GM23338 (cell line): Measurements from ENCODE around the gene ENOPH1. TPM values are rescaled to one million over a fixed set of nuclear protein-coding genes. Genes with fewer than 3 reads are reported as not detected.

Experiments
- ATAC-seq: fragments of 200-7000 bp; cut with Tn5 transposase; 3 replicates; pipeline ENCODE4 v1.9.1; 2020
- DNase-seq: peaks from one replicate; pipeline ENCODE4 v3.0.0-alpha.2; 2015; ENCODE audit warnings: low spot score
- H2AFZ ChIP-seq: fragments of 200-600 bp; sonication (generic); 2 replicates; pipeline ENCODE4 v1.8.0; 2016; ENCODE audit warnings: antibody characterized with exemption, mild to moderate bottlenecking, moderate library complexity
- H3F3A ChIP-seq: fragments of 200-600 bp; sonication (generic); replicated peaks from 2 replicates; pipeline ENCODE4 v1.8.0; 2017; ENCODE audit warnings: antibody characterized with exemption, mixed run types, low read depth
- H3K27ac ChIP-seq: fragments of 200-600 bp; sonication (generic); 2 replicates; pipeline ENCODE4 v1.6.1; 2016; ENCODE audit warnings: low read depth
- H3K27me3 ChIP-seq: fragments of 200-600 bp; sonication (generic); 2 replicates; pipeline ENCODE4 v1.8.0; 2016; ENCODE audit warnings: mild to moderate bottlenecking, mixed run types, moderate library complexity; ENCODE audit not compliant: insufficient read depth
- H3K36me3 ChIP-seq: fragments of 200-600 bp; sonication (generic); 2 replicates; pipeline ENCODE4 v1.8.0; 2016; ENCODE audit warnings: mild to moderate bottlenecking; ENCODE audit not compliant: insufficient read depth
- H3K4me1 ChIP-seq: fragments of 200-600 bp; sonication (generic); 2 replicates; pipeline ENCODE4 v1.8.0; 2016; ENCODE audit warnings: mild to moderate bottlenecking, moderate library complexity; ENCODE audit not compliant: insufficient read depth
- H3K4me2 ChIP-seq: fragments of 200-600 bp; sonication (generic); 2 replicates; pipeline ENCODE4 v1.7.1; 2017; ENCODE audit warnings: mixed run types
- H3K4me3 ChIP-seq: fragments of 200-600 bp; sonication (generic); 2 replicates; pipeline ENCODE4 v1.6.1; 2016; ENCODE audit warnings: mixed run types
- H3K79me2 ChIP-seq: fragments of 200-600 bp; sonication (generic); replicated peaks from 2 replicates; pipeline ENCODE4 v1.8.0; 2017; ENCODE audit warnings: mild to moderate bottlenecking; ENCODE audit not compliant: insufficient read depth
- H3K9me2 ChIP-seq: fragments of 200-600 bp; sonication (generic); 2 replicates; pipeline ENCODE4 v1.8.0; 2017; ENCODE audit not compliant: insufficient read depth
- H4K20me1 ChIP-seq: fragments of 200-600 bp; sonication (generic); replicated peaks from 2 replicates; pipeline ENCODE4 v1.8.0; 2017; ENCODE audit warnings: mild to moderate bottlenecking; ENCODE audit not compliant: insufficient read depth
- H3K27ac Mint-ChIP-seq: 2 replicates; pipeline ENCODE4 v1.8.0; 2020; ENCODE audit warnings: inconsistent platforms, mild to moderate bottlenecking, moderate library complexity, mixed read lengths
- H3K27me3 Mint-ChIP-seq: 3 replicates; pipeline ENCODE4 v1.8.0; 2022; ENCODE audit warnings: low read depth, mild to moderate bottlenecking, moderate library complexity, mixed read lengths, inconsistent platforms; ENCODE audit not compliant: insufficient read depth, poor library complexity
- H3K36me3 Mint-ChIP-seq: 3 replicates; pipeline ENCODE4 v1.8.0; 2021; ENCODE audit warnings: low read depth, mild to moderate bottlenecking, inconsistent platforms, moderate library complexity, mixed read lengths
- H3K4me1 Mint-ChIP-seq: 3 replicates; pipeline ENCODE4 v1.8.0; 2020; ENCODE audit warnings: mild to moderate bottlenecking, inconsistent platforms, mixed read lengths
- H3K4me3 Mint-ChIP-seq: 3 replicates; pipeline ENCODE4 v1.8.0; 2021; ENCODE audit warnings: moderate library complexity, mild to moderate bottlenecking, inconsistent platforms, mixed read lengths
- H3K9me3 Mint-ChIP-seq: 3 replicates; pipeline ENCODE4 v1.8.0; 2020; ENCODE audit warnings: moderate library complexity, mild to moderate bottlenecking, inconsistent platforms, mixed read lengths
- CREB1 ChIP-seq: fragments of 250-450 bp; sonication (Bioruptor Pico); IDR thresholded peaks from 2 replicates; pipeline ENCODE4 v1.5.0; 2020; ENCODE audit warnings: low read depth, mild to moderate bottlenecking, moderate library complexity
- EZH2phosphoT487 ChIP-seq: fragments of 200-600 bp; sonication (generic); IDR thresholded peaks from one replicate; pipeline ENCODE4 v1.8.1; 2018; ENCODE audit warnings: antibody characterized with exemption; ENCODE audit not compliant: unreplicated experiment
- JUNB ChIP-seq: IDR thresholded peaks from one replicate; pipeline ENCODE4 v1.6.1; 2016; ENCODE audit warnings: antibody characterized with exemption; ENCODE audit not compliant: unreplicated experiment
- NANOG ChIP-seq: IDR thresholded peaks from 2 replicates; pipeline ENCODE4 v1.6.1; 2016; ENCODE audit warnings: antibody characterized with exemption, borderline replicate concordance
- POLR2AphosphoS5 ChIP-seq: IDR thresholded peaks from 2 replicates; pipeline ENCODE4 v1.6.1; 2016; ENCODE audit warnings: antibody characterized with exemption, low read depth
- STAT1 ChIP-seq: IDR thresholded peaks from one replicate; pipeline ENCODE4 v1.6.1; 2016; ENCODE audit warnings: antibody characterized with exemption; ENCODE audit not compliant: unreplicated experiment
- ZNF114 ChIP-seq: fragments of 250-450 bp; sonication (Bioruptor Pico); IDR thresholded peaks from 2 replicates; pipeline ENCODE4 v1.5.0; 2020; ENCODE audit warnings: mild to moderate bottlenecking, moderate library complexity
- ZNF331 ChIP-seq: fragments of 250-450 bp; sonication (Bioruptor Pico); IDR thresholded peaks from 2 replicates; pipeline ENCODE4 v1.5.0; 2020; ENCODE audit warnings: low read depth, mild to moderate bottlenecking, moderate library complexity
- polyA plus RNA-seq: library from polyadenylated mRNA; unstranded; fragments of >200 nt; fragmentation: Nextera tagmentation; extraction: Ambion mirVana; gene quantifications from 2 replicates; pipeline ENCODE4 v1.2.1, GENCODE V29; 2016
- total RNA-seq: library from RNA; depleted of rRNA; stranded (reverse); fragments of >200 nt; shearing (Covaris generic); gene quantifications from 2 replicates; pipeline ENCODE4 v1.2.3, GENCODE V29; 2014
- TF ChIP-seq, protein P1 (sequence below), 2 experiments: fragments of 200-600 bp in 1 of 2; sonication (generic) in 1 of 2; conservative IDR thresholded peaks; 2 replicates each; pipeline versions ENCODE4 v1.5.1 to v1.6.1; 2016 to 2017; ENCODE audit warnings: antibody characterized with exemption in 2 of 2, low read depth in 2 of 2, mild to moderate bottlenecking in 2 of 2, moderate library complexity in 1 of 2
- TF ChIP-seq, protein P2 (sequence below): IDR thresholded peaks from 2 replicates; pipeline ENCODE4 v1.6.1; 2016; ENCODE audit warnings: antibody characterized with exemption

ENOPH1 gene
- total and polyA plus RNA-seq, 2 experiments from 2014 or later = 105 to 146 TPM

DNA sequence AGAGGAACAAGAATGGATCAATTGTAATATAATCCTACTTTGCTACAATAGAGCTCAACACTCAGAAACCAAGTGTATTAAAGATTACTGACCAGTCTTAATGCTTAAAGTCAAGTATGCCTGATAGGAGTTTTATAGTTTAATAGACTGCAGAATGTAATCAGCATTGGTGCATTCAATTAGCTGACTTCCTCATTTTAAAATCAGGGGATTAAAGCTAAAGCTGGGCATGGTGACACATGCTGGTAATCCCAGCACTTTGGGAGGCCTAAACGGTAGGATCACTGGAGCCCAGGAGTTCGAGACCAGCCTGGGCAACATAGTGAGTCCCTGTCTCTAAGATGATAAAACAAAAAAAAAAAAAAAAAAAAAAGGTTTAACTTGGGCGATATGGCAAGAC lies 10.9 kb upstream of the ENOPH1 start:
- no peak for ATAC-seq

DNA sequence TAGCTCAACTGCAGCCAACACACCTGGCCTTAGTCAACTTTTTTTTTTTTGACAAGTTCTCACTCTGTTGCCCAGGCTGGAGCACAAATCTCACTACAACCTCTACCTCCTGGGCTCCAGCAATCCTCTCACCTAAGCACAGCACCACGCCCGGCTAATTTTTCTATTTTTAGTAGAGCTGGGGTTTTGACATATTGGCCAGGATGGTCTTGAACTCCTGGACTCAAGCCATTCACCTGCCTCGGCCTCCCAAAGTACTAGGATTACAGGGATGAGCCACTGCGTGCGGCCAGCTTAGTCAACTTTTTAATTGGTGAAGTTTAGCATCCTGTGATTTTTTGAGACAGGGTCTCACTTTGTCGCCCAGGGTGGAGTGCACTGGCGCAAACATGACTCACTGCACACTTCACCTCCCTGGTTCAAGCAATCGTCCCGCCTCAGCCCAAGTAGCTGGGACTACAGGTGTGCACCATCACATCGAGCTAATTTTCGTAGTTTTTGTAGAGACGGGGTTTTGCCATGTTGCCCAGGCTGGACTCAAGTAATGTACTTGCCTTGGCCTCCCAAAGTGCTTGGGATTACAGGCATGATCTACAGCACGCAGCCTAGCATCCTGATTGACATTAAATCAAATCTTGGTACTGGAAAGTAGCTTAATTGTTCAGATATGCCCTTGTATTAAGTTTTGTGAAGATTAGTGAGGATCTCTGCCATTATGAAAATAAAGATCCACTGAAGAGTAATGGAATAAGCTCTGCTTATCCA lies 8.4 kb upstream of the ENOPH1 start:
- peaks cover 9% of the 10 kb centered on the region for H3K4me1 Mint-ChIP-seq
- H3K27me3 Mint-ChIP-seq = peaks cover 11% of the 10 kb centered on the region
- no peak overlapping the region for H3K4me3 Mint-ChIP-seq

More for the DNA sequence above, 10.9 kb upstream of the ENOPH1 start:
- H3K36me3 ChIP-seq = peaks cover 8% of the 10 kb centered on the region; the same call in 1 of the 2 replicates
- DNase-seq = no peak
- H3K27ac ChIP-seq = no peak overlapping the region
- H3K79me2 ChIP-seq = no peaks in the 10 kb centered on the region
- Mint-ChIP-seq H3K36me3 (peaks cover 20% of the 10 kb centered on the region), H3K9me3 (peaks cover 6% of the 10 kb centered on the region; the same call in 2 of the 3 replicates), H3K4me1 (peaks cover 5% of the 10 kb centered on the region), H3K4me3 (no peak overlapping the region), H3K27ac (no peak overlapping the region), H3K27me3 (peaks cover 6% of the 10 kb centered on the region)
- no peak overlapping the region for H2AFZ ChIP-seq
- TF ChIP-seq, protein P1, sequence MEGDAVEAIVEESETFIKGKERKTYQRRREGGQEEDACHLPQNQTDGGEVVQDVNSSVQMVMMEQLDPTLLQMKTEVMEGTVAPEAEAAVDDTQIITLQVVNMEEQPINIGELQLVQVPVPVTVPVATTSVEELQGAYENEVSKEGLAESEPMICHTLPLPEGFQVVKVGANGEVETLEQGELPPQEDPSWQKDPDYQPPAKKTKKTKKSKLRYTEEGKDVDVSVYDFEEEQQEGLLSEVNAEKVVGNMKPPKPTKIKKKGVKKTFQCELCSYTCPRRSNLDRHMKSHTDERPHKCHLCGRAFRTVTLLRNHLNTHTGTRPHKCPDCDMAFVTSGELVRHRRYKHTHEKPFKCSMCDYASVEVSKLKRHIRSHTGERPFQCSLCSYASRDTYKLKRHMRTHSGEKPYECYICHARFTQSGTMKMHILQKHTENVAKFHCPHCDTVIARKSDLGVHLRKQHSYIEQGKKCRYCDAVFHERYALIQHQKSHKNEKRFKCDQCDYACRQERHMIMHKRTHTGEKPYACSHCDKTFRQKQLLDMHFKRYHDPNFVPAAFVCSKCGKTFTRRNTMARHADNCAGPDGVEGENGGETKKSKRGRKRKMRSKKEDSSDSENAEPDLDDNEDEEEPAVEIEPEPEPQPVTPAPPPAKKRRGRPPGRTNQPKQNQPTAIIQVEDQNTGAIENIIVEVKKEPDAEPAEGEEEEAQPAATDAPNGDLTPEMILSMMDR (conservative IDR thresholded peaks at IDR 0.05; ENCODE audit: low read depth in 2 of 2) = no peak
- no peak for TF ChIP-seq POLR2AphosphoS5
- H3K4me3 ChIP-seq = no peak overlapping the region
- H3K4me1 ChIP-seq = no peaks in the 10 kb centered on the region
- no peaks in the 10 kb centered on the region for H3K27me3 ChIP-seq
- peaks cover 25% of the 10 kb centered on the region for H3F3A ChIP-seq
- H4K20me1 ChIP-seq = 0 out of 2 replicates have a peak, but pooled peaks cover under 1% of the 10 kb centered on the region
- no peaks in the 10 kb centered on the region; the same call in none of the 2 replicates for H3K9me2 ChIP-seq
- H3K4me2 ChIP-seq = no peak overlapping the region

DNA sequence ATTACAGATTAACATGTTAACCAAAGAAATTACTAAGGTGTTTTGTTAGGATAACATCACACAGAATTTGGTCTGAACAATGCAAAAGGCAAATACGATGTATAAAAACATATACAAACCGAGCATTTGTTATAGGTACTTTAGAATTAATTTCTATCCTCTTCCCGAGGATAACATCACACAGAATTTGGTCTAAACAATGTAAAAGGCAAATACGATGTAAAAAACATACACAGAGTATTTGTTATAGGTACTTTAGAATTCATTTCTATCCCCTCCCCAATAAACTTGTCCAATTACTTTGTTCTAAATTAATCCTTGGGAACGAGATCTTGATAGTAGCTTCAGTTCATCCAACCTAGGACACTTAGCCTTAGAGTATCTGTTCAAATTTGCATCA lies 7.8 kb upstream of the ENOPH1 start:
- Mint-ChIP-seq H3K27ac (no peak overlapping the region), H3K27me3 (peaks cover 13% of the 10 kb centered on the region), H3K36me3 (peaks cover 49% of the 10 kb centered on the region), H3K9me3 (no peaks in the 10 kb centered on the region), H3K4me1 (peaks cover 14% of the 10 kb centered on the region), H3K4me3 (no peak overlapping the region)
- Histone ChIP-seq H3K4me1 (peaks cover 12% of the 10 kb centered on the region), H3K27ac (0 out of 2 replicates have a peak overlapping the region, but pooled peaks have one; percentile 20), H3K4me2 (no peak overlapping the region), H3K9me2 (no peaks in the 10 kb centered on the region), H2AFZ (no peak overlapping the region), H3F3A (peaks cover 53% of the 10 kb centered on the region), H4K20me1 (peaks cover 32% of the 10 kb centered on the region), H3K36me3 (peaks cover 40% of the 10 kb centered on the region), H3K27me3 (no peaks in the 10 kb centered on the region), H3K79me2 (peaks cover 29% of the 10 kb centered on the region), H3K4me3 (no peak overlapping the region)
- TF ChIP-seq POLR2AphosphoS5 = no peak
- no peak for TF ChIP-seq STAT1
- TF ChIP-seq ZNF114 (CRISPR knock-in tag) = no peak
- no peak for TF ChIP-seq JUNB
- TF ChIP-seq, protein P2, sequence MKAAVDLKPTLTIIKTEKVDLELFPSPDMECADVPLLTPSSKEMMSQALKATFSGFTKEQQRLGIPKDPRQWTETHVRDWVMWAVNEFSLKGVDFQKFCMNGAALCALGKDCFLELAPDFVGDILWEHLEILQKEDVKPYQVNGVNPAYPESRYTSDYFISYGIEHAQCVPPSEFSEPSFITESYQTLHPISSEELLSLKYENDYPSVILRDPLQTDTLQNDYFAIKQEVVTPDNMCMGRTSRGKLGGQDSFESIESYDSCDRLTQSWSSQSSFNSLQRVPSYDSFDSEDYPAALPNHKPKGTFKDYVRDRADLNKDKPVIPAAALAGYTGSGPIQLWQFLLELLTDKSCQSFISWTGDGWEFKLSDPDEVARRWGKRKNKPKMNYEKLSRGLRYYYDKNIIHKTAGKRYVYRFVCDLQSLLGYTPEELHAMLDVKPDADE = no peak
- no peak for TF ChIP-seq ZNF331 (CRISPR knock-in tag)
- no peak for TF ChIP-seq CREB1 (CRISPR knock-in tag)
- TF ChIP-seq, protein P1 (conservative IDR thresholded peaks at IDR 0.05; ENCODE audit: low read depth in 2 of 2) = no peak
- no peak for TF ChIP-seq NANOG
- DNase-seq (no peak), ATAC-seq (peak; percentile 6; the same call in 2 of the 3 replicates)

More for the DNA sequence above, 8.4 kb upstream of the ENOPH1 start:
- Histone ChIP-seq H3K79me2 (peaks cover 22% of the 10 kb centered on the region), H4K20me1 (peaks cover 26% of the 10 kb centered on the region), H3K27me3 (no peaks in the 10 kb centered on the region), H3F3A (peaks cover 48% of the 10 kb centered on the region), H3K4me1 (peaks cover 7% of the 10 kb centered on the region), H3K4me2 (no peak overlapping the region), H2AFZ (no peak overlapping the region), H3K27ac (0 out of 2 replicates have a peak overlapping the region, but pooled peaks have one; percentile 20), H3K36me3 (peaks cover 33% of the 10 kb centered on the region), H3K9me2 (no peaks in the 10 kb centered on the region), H3K4me3 (no peak overlapping the region)
- peak; percentile 60 for ATAC-seq
- H3K36me3 Mint-ChIP-seq = peaks cover 43% of the 10 kb centered on the region
- no peak for TF ChIP-seq EZH2phosphoT487
- TF ChIP-seq JUNB = no peak
- TF ChIP-seq POLR2AphosphoS5 = no peak; the same call in none of the 2 replicates
- H3K27ac Mint-ChIP-seq = no peak overlapping the region; the same call in 1 of the 2 replicates
- peak; percentile 34 for DNase-seq
- H3K9me3 Mint-ChIP-seq = no peaks in the 10 kb centered on the region
